Epithelial cell of proximal tubule (primary cell): ENCODE data around the gene PPCDC. TPM values are rescaled to one million over a fixed set of nuclear protein-coding genes. Genes with fewer than 3 reads are reported as not detected.

Experiments
- DNase-seq: peaks from one replicate; pipeline ENCODE4 v3.0.0-alpha.2; 2011; ENCODE audit warnings: low read depth
- H3K4me3 ChIP-seq: 2 replicates; pipeline ENCODE4 v1.5.1; 2011; ENCODE audit warnings: low read depth, mild to moderate bottlenecking, low read length
- total RNA-seq: library from RNA; depleted of rRNA; stranded (reverse); fragments of >200 nt; gene quantifications from 2 replicates; pipeline ENCODE4 v1.2.3, GENCODE V29; 2015
- TF ChIP-seq, protein P1 (sequence below): conservative IDR thresholded peaks from 2 replicates; pipeline ENCODE4 v1.5.1; 2012; ENCODE audit warnings: low read depth, mild to moderate bottlenecking, low read length

PPCDC gene
- total RNA-seq, 1 donor from 2014 or later: 26.1 TPM

DNA sequence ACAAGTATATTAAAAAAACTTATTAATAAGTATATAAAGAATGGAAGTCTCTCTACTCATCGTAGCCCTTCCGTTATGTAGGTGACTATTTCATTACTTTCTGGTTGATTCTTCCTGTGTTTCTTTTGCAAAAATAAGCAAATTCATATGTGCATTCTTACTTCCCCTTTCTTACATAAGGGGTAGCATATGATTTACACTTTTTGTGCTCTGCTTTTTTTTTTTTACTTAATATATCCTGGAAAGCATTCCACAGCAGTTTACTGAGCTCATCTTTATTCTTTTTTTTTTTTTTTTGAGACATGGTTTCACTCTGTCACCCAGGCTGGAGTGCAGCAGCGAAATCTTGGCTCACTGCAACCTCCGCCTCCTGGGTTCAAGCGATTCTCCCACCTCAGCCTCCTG is 15.2 kb upstream of the PPCDC start:
- TF ChIP-seq, protein P1, sequence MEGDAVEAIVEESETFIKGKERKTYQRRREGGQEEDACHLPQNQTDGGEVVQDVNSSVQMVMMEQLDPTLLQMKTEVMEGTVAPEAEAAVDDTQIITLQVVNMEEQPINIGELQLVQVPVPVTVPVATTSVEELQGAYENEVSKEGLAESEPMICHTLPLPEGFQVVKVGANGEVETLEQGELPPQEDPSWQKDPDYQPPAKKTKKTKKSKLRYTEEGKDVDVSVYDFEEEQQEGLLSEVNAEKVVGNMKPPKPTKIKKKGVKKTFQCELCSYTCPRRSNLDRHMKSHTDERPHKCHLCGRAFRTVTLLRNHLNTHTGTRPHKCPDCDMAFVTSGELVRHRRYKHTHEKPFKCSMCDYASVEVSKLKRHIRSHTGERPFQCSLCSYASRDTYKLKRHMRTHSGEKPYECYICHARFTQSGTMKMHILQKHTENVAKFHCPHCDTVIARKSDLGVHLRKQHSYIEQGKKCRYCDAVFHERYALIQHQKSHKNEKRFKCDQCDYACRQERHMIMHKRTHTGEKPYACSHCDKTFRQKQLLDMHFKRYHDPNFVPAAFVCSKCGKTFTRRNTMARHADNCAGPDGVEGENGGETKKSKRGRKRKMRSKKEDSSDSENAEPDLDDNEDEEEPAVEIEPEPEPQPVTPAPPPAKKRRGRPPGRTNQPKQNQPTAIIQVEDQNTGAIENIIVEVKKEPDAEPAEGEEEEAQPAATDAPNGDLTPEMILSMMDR: no peak
- no peak for DNase-seq
- H3K4me3 ChIP-seq: no peak overlapping the region

GRCh38 chr15:75008629-75009326 is 14.6 kb upstream of the PPCDC start:
- TF ChIP-seq, protein P1: no peak

GRCh38 chr15:75016431-75016830 is 7.0 kb upstream of the PPCDC start:
- H3K4me3 ChIP-seq: no peak overlapping the region
- TF ChIP-seq, protein P1: no peak
- DNase-seq: no peak

More at GRCh38 chr15:75008629-75009326, 14.6 kb upstream of the PPCDC start:
- H3K4me3 ChIP-seq: no peak overlapping the region
- no peak for DNase-seq

DNA sequence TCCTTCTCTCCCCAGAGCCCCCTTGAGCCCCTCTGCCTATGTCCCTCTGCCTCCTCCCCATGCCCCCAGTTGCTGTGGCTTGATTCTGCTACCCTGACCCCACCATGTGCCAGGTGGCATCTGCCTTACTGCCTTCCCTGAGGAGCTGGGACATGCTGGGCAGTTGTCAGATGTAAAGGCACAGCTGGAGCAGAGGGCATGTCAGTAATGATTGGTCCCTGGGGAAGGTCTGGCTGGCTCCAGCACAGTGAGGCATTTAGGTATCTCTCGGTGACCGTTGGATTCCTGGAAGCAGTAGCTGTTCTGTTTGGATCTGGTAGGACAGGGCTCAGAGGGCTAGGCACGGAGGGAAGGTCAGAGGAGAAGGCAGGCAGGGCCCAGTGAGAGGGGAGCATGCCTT is 3.5 kb upstream of the PPCDC start:
- no peak overlapping the region for H3K4me3 ChIP-seq
- TF ChIP-seq, protein P1: no peak
- DNase-seq: no peak

DNA sequence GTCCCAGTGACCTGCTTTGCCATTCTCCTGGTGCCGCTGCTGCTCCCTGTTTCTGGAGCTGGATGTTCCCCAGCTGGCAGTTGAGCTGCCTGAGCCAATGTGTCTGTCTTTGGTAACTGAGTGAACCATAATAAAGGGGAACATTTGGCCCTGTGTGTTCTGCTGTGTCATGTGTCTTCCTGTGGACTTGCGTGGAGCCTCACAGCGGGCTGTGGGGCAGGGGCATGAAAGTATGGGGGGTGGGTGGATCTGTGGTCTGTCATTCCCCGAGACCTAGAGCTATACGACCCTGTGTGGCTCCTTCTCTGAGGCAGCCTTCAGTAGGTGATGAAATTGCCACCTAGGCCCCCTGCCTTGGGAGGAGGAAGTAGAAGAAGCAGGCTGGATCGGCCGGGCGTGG is 2.0 kb upstream of the PPCDC start:
- H3K4me3 ChIP-seq: no peak overlapping the region
- TF ChIP-seq, protein P1: no peak
- DNase-seq: no peak

GRCh38 chr15:75022783-75023180 is 608 bp upstream of the PPCDC start:
- H3K4me3 ChIP-seq: no peak overlapping the region
- TF ChIP-seq, protein P1: no peak
- DNase-seq: no peak
